Spleen (tissue), 7 donors: ENCODE results near the gene ACVR2B.

Source experiments
- CTCF ChIP-seq, 11 experiments: fragments of 200-600 bp in 7 of 11; fragments of 450-650 bp in 4 of 11; sonication (generic) in 4 of 11; IDR thresholded peaks in 8 of 11; conservative IDR thresholded peaks in 3 of 11; 1 replicate in 7 of 11; 2 replicates in 4 of 11; pipeline versions ENCODE4 v1.4.0 to v1.8.0; 2016 to 2021; ENCODE audit warnings: antibody characterized with exemption in 11 of 11, inconsistent platforms in 4 of 11, mild to moderate bottlenecking in 1 of 11
- POLR2A ChIP-seq, 3 donors: fragments of 450-650 bp; IDR thresholded peaks; one replicate each; pipeline ENCODE4 v1.5.1; 2017; ENCODE audit warnings: antibody characterized with exemption in 3 of 3, mild to moderate bottlenecking in 1 of 3
- POLR2AphosphoS5 ChIP-seq, 3 donors: sonication (generic); formaldehyde crosslinking; IDR thresholded peaks; one replicate each; pipeline ENCODE4 v1.5.1; 2017; ENCODE audit warnings: antibody characterized with exemption in 3 of 3
- donor health status: DM: no; HTN: no; CAD: no; lungs with moderate emphysema.
- donor health status: DM: no; HTN: no; CAD: no.
- donor health status: DM: no; HTN: no; CAD: no.

- TF ChIP-seq CTCF (IDR thresholded peaks at IDR 0.05 in 8 of 11, conservative IDR thresholded peaks at IDR 0.05 in 3 of 11): no peak
- no peak for TF ChIP-seq POLR2AphosphoS5 (IDR thresholded peaks at IDR 0.05)
- no peak for TF ChIP-seq POLR2A (IDR thresholded peaks at IDR 0.05)
These were observed 80.5 kb downstream of the ACVR2B start for GRCh38 chr3:38534180-38534579.
